Tibial artery (tissue), 4 donors: ENCODE results near the gene SLC9A2.
A peak's percentile ranks its signal among the peaks of the same experiment; 100 is the strongest.

ENCODE experiments used
- DNase-seq, 2 donors: peaks; one replicate each; pipeline ENCODE4 v3.0.0-alpha.2; 2019
- H3K27ac ChIP-seq, 2 donors: fragments of 200-600 bp; sonication (generic) in 1 of 2; 1 replicate in 1 of 2; 2 replicates in 1 of 2; pipeline ENCODE4 v1.5.1; 2018 to 2019; ENCODE audit warnings: mild to moderate bottlenecking in 1 of 2
- H3K27me3 ChIP-seq, 2 donors: fragments of 200-600 bp; sonication (generic) in 1 of 2; one replicate each; pipeline versions ENCODE4 v1.5.1 to v1.6.0; 2016 to 2019
- H3K36me3 ChIP-seq, 3 donors: fragments of 200-600 bp; sonication (generic) in 2 of 3; one replicate each; pipeline ENCODE4 v1.5.1; 2016 to 2019; ENCODE audit warnings: mild to moderate bottlenecking in 2 of 3
- H3K4me1 ChIP-seq, 4 donors: fragments of 200-600 bp; sonication (generic) in 2 of 4; 1 replicate in 3 of 4; 2 replicates in 1 of 4; pipeline ENCODE4 v1.5.1; 2016 to 2019
- H3K4me3 ChIP-seq, 2 donors: fragments of 200-600 bp; sonication (generic) in 1 of 2; 1 replicate in 1 of 2; 2 replicates in 1 of 2; pipeline ENCODE4 v1.5.1; 2018 to 2019; ENCODE audit warnings: mild to moderate bottlenecking in 2 of 2
- H3K9me3 ChIP-seq, 3 donors: fragments of 200-600 bp; sonication (generic) in 1 of 3; one replicate each; pipeline ENCODE4 v1.5.1; 2016 to 2019
- intact Hi-C: fragments of 100-400 bp; cut with DNase I; formaldehyde crosslinking; loops from one replicate; pipeline ENCODE4 v1.15.0; 2023; ENCODE audit warnings: low total_unique reads
- TF ChIP-seq, protein P1 (sequence below), 2 experiments: fragments of 200-600 bp in 1 of 2; fragments of 450-650 bp in 1 of 2; IDR thresholded peaks; one replicate each; pipeline ENCODE4 v1.5.1; 2017 to 2019; ENCODE audit warnings: antibody characterized with exemption in 2 of 2, mild to moderate bottlenecking in 1 of 2, moderate library complexity in 1 of 2

Gene SLC9A2

DNA sequence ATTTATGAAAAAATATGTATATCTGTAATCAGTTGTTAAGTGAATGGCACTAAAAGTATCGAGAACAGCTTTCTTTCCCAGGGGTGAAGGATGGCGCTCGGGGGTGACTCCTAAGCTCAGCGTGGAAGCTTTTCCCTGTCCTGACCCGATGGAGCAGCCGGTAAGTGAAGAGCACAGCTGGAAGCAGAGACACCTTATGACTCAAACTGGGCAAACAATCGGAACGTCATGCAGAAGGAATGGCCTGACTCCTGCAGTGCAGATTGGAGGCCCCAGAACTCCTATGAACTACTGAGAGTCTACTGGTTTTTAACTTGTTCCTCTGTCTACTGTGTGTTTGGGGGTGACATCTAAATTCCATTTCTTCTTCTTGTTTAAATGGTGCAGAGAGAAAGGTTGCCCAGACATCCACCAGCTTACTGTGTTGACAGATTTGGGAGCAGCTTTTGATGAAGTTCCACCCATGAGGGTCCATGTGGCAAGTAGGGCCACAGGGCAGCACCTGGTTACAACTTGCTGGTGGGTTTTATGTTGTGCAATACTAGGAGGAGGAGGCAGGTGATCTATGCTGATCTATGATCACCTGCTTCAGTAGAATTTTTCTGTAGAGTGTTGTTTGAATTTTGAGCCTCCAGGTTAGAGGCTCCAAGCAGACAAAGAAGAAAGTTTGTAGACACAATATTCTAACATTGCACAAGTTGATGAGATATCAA lies 89.7 kb downstream of the SLC9A2 start:
- peaks cover 0 to 4% of the 10 kb centered on the region in 2 donors for H3K27me3 ChIP-seq
- H3K4me1 ChIP-seq: no peaks in the 10 kb centered on the region
- no peak overlapping the region for H3K27ac ChIP-seq
- TF ChIP-seq, protein P1, sequence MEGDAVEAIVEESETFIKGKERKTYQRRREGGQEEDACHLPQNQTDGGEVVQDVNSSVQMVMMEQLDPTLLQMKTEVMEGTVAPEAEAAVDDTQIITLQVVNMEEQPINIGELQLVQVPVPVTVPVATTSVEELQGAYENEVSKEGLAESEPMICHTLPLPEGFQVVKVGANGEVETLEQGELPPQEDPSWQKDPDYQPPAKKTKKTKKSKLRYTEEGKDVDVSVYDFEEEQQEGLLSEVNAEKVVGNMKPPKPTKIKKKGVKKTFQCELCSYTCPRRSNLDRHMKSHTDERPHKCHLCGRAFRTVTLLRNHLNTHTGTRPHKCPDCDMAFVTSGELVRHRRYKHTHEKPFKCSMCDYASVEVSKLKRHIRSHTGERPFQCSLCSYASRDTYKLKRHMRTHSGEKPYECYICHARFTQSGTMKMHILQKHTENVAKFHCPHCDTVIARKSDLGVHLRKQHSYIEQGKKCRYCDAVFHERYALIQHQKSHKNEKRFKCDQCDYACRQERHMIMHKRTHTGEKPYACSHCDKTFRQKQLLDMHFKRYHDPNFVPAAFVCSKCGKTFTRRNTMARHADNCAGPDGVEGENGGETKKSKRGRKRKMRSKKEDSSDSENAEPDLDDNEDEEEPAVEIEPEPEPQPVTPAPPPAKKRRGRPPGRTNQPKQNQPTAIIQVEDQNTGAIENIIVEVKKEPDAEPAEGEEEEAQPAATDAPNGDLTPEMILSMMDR (IDR thresholded peaks at IDR 0.05): no peak
- H3K36me3 ChIP-seq: no peaks in the 10 kb centered on the region
- H3K9me3 ChIP-seq: no peaks in the 10 kb centered on the region
- H3K4me3 ChIP-seq: no peak overlapping the region
- no peak for DNase-seq
- intact Hi-C loops: no loop called here

DNA sequence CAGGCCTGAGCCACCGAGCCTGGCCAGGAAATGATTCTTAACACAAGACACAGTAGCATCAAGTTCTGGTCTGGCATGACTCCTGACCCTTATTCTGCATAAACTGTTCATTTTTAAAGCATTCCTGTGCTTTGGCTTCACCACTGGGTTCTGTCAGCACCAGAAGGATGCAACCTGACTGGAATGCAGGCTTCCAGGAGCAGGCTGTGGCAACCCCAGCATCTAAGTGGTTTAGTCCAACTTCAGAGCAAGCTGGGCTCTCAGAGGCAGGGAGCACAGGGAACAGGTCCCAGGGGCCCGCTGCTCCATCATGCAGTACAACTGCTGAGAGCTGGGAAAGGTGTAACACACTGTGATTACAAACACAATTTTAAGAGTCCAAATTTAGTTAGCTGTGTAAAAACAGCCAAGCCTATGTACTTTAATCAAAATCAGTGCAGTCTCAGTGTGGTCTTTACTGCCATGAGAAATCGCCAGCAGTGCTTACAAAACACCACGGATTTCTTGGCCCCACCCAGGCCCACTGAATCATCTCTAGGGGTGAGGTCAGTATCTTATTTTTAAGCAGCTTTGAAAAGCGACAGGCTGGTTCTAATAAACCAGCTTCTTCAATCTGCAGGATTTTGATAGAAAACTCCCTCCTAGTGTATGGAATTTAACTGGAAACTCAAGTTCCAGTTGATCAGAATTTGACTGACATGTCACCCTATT lies 98.1 kb downstream of the SLC9A2 start:
- peak in 1 of 2 donors; percentile 36 for DNase-seq
- Histone ChIP-seq H3K27ac (no peak overlapping the region), H3K9me3 (no peaks in the 10 kb centered on the region), H3K4me3 (no peak overlapping the region), H3K4me1 (no peaks in the 10 kb centered on the region), H3K36me3 (peaks cover 27 to 55% (median 34%) of the 10 kb centered on the region in 3 donors), H3K27me3 (no peaks in the 10 kb centered on the region)
- intact Hi-C loops: no loop called here
- TF ChIP-seq, protein P1 (IDR thresholded peaks at IDR 0.05): no peak

DNA sequence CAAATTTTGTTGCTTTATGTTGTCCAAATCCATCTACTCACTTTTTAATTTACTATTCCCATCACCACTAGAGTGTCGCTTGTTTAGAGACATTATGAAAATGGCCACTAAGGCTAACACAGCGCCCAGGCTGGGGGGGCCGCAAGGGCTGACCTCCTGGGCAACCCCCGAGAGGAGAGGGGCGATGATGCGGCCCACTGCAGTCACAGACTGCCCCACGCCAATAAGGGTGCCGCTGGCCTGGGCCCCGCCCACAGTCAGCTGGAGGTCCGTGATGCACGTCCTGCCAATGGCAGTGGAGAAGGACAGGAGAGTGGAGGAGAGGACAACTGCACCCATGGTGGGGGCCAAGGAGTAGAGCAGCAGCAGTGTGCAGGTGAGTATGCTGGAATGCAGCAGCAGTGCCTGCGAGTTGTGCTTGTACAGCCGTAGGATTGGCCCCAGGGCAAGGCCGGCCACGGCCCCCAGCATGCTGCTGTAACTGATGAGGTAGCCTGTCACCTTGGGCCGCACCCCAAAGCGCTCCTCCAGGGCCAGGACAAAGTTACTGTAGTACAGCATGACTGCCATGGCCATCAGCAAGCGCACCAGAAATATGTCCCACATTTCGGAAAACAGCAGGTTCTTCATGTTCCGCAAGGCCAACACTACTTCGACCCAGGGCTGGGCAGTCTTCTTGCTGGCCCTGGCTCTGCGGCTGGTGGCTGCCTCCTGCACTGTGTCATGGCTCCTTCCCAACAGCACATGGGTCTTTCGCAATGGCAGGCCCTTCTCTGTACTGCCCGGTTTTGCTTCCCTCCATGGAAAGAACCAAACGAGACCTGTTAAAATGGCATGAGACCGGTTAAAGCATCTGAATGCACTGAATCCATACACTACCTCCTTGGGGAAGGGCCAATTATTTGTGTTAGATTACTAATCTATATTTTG lies 99.3 kb downstream of the SLC9A2 start:
- peaks cover 36 to 66% (median 46%) of the 10 kb centered on the region in 3 donors for H3K36me3 ChIP-seq
- intact Hi-C loops: no loop called here
- H3K27me3 ChIP-seq: no peaks in the 10 kb centered on the region
- H3K27ac ChIP-seq: no peak overlapping the region
- H3K9me3 ChIP-seq: no peaks in the 10 kb centered on the region
- TF ChIP-seq, protein P1 (IDR thresholded peaks at IDR 0.05): no peak
- no peak for DNase-seq
- H3K4me3 ChIP-seq: no peak overlapping the region
- H3K4me1 ChIP-seq: no peaks in the 10 kb centered on the region

DNA sequence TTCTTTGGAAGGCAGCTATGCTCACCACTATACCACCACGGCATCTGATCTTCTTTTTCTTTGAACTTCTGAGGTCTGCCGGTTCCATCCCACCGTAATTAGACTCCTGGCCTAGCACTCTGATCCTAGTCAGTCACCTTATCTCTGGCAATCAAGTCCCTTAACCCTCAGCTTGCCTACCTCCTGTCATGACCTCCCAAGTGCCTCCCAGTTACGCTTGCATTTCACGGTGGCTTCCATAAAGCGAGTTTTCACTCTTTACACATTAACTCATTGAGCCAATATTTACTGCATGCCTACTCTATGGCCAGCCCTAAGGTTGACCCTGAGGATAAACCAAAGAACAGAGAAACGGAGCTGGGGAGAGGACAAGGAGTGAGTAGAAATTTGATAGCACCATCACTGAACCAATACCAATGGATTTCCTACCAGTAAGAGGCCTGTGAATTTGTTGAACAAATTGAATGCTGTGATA lies 104.7 kb downstream of the SLC9A2 start:
- Histone ChIP-seq H3K4me1 (no peaks in the 10 kb centered on the region), H3K36me3 (peaks cover 39 to 84% (median 55%) of the 10 kb centered on the region in 3 donors), H3K27ac (no peak overlapping the region), H3K4me3 (no peak overlapping the region), H3K9me3 (no peaks in the 10 kb centered on the region), H3K27me3 (no peaks in the 10 kb centered on the region)
- TF ChIP-seq, protein P1 (IDR thresholded peaks at IDR 0.05): no peak
- no peak for DNase-seq
- intact Hi-C loops: no loop called here

DNA sequence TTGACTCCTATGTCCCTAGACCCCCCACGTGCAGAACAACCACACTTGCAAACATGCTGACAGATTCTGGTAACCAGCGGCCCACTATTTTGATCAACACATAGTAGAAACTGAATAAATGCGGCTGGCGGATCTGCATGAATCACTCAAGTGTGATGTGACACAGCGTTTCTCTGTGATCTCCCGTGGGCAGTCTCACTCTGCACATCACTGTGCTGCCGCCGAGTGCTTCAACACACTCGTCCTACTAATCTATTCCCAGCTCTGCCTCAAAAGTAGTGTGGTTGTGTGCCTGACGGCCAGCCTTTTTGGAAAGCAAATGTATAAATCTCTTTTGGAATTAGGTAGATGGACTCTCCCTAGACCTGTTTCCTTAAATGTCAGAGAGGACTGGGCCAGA lies 105.2 kb downstream of the SLC9A2 start:
- Histone ChIP-seq H3K36me3 (peaks cover 34 to 79% (median 51%) of the 10 kb centered on the region in 3 donors), H3K4me3 (no peak overlapping the region), H3K27ac (no peak overlapping the region), H3K9me3 (no peaks in the 10 kb centered on the region), H3K27me3 (no peaks in the 10 kb centered on the region), H3K4me1 (no peaks in the 10 kb centered on the region)
- no peak for DNase-seq
- TF ChIP-seq, protein P1 (IDR thresholded peaks at IDR 0.05): no peak
- intact Hi-C loops: no loop called here
